Measurements from ENCODE around the gene NCKAP1. TPM values are rescaled to one million over a fixed set of nuclear protein-coding genes. Genes with fewer than 3 reads are reported as not detected.
"Not testable (repeated sequence)": the region's sequence is repeated elsewhere in the genome, so short reads cannot be mapped to it uniquely, and the experiment has no call there.

The NCKAP1 gene
- total and polyA plus RNA-seq, 7 donors, result 39.6 to 206 (median 160) TPM

DNA sequence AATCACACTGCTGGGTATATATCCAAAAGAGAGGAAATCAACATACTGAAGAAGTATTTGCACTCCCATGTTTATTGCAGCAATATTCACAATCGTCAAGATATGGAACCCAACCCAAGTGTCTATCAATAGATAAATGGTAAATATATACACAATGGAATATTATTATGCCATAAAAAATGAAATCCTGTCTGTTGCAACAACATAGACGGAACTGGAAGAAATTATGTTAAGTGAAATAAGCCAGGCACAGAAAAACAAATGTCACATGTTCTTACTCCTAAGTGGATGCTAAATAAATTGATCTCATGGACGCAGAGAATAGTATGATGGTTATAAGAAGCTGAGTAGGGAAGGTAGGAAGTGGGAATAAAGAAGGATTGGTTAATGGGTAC lies 65.7 kb downstream of the NCKAP1 start:
- Histone ChIP-seq H3K4me3 (no peak overlapping the region), H3K9me3 (no peaks in the 10 kb centered on the region), H3K4me1 (peaks cover 0 to 6% (median 3%) of the 10 kb centered on the region in 4 donors), H3K36me3 (peaks cover 0 to 35% (median 11%) of the 10 kb centered on the region in 4 donors), H3K27ac (no peak overlapping the region), H3K27me3 (no peaks in the 10 kb centered on the region)
- WGBS, 2 donors, result 47 to 83% methylated on average over 3 of the region's 3 CpGs
- TF ChIP-seq CTCF (IDR thresholded peaks at IDR 0.05) (no peak), EP300 (IDR thresholded peaks at IDR 0.05) (no peak), POLR2A (IDR thresholded peaks at IDR 0.05) (no peak), POLR2AphosphoS5 (IDR thresholded peaks at IDR 0.05) (no peak)
- intact Hi-C loops (cut with DNase I), result no loop called here
- DNase-seq, result no peak

- Histone ChIP-seq H3K27ac (no peak overlapping the region), H3K4me3 (no peak overlapping the region), H3K4me1 (peaks cover 0 to 6% (median 3%) of the 10 kb centered on the region in 4 donors), H3K36me3 (peaks cover 0 to 35% (median 8%) of the 10 kb centered on the region in 4 donors), H3K9me3 (no peaks in the 10 kb centered on the region), H3K27me3 (no peaks in the 10 kb centered on the region)
- no peak for TF ChIP-seq EP300 (IDR thresholded peaks at IDR 0.05)
- no peak for TF ChIP-seq CTCF (IDR thresholded peaks at IDR 0.05)
- TF ChIP-seq POLR2A (IDR thresholded peaks at IDR 0.05), result no peak
- no peak for TF ChIP-seq POLR2AphosphoS5 (IDR thresholded peaks at IDR 0.05)
- intact Hi-C loops (cut with DNase I), result no loop called here
- no peak for DNase-seq
- WGBS, 2 donors, result 88 to 95% methylated on average over 3 of the region's 3 CpGs
These were observed 66.3 kb downstream of the NCKAP1 start for GRCh38 chr2:182971820-182972547.

- H3K4me1 ChIP-seq, result peaks cover 0 to 6% (median 3%) of the 10 kb centered on the region in 4 donors
- H3K4me3 ChIP-seq, result no peak overlapping the region
- H3K9me3 ChIP-seq, result no peaks in the 10 kb centered on the region
- H3K27ac ChIP-seq, result no peak overlapping the region
- no peak for DNase-seq
- intact Hi-C loops (cut with DNase I), result no loop called here
- peaks cover 0 to 34% (median 3%) of the 10 kb centered on the region in 4 donors for H3K36me3 ChIP-seq
- H3K27me3 ChIP-seq, result no peaks in the 10 kb centered on the region
- no peak for TF ChIP-seq EP300 (IDR thresholded peaks at IDR 0.05)
- no peak for TF ChIP-seq CTCF (IDR thresholded peaks at IDR 0.05)
- TF ChIP-seq POLR2AphosphoS5 (IDR thresholded peaks at IDR 0.05), result no peak
- no peak for TF ChIP-seq POLR2A (IDR thresholded peaks at IDR 0.05)
- 89 to 95% methylated on average over 1 of the region's 1 CpG for whole genome bisulfite sequencing, 2 donors
These were observed 67.8 kb downstream of the NCKAP1 start for GRCh38 chr2:182970486-182970885.

- Histone ChIP-seq H3K9me3 (no peaks in the 10 kb centered on the region), H3K27me3 (no peaks in the 10 kb centered on the region), H3K27ac (no peak overlapping the region), H3K4me3 (no peak overlapping the region), H3K4me1 (peaks cover 0 to 6% (median 3%) of the 10 kb centered on the region in 4 donors), H3K36me3 (peaks cover 0 to 42% (median 3%) of the 10 kb centered on the region in 4 donors)
- intact Hi-C loops (cut with DNase I), result no loop called here
- DNase-seq, result no peak
- TF ChIP-seq POLR2AphosphoS5 (IDR thresholded peaks at IDR 0.05) (no peak), CTCF (IDR thresholded peaks at IDR 0.05) (no peak), EP300 (IDR thresholded peaks at IDR 0.05) (no peak), POLR2A (IDR thresholded peaks at IDR 0.05) (no peak)
These were observed 69.8 kb downstream of the NCKAP1 start for GRCh38 chr2:182968493-182968892.

DNA sequence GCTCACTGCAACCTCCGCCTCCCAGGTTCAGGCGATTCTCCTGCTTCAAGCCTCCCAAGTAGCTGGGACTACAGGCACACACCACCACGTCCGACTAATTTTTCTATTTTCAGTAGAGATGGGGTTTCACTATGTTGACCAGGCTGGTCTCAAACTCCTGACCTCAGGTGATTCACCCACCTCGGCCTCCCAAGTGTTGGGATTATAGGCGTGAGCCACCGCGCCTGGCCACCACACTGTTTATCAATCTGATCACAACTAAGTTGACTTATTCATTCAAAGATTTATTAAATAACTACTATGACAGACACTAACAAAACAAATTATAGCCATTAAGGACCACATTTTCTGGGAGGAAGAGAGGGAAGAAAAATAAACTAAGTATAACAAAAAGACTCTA lies 71.9 kb downstream of the NCKAP1 start:
- peaks cover 0 to 56% (median 5%) of the 10 kb centered on the region in 4 donors for H3K36me3 ChIP-seq
- H3K4me1 ChIP-seq; intact Hi-C loops (cut with DNase I); H3K27me3 ChIP-seq; H3K9me3 ChIP-seq; H3K4me3 ChIP-seq; H3K27ac ChIP-seq; DNase-seq: not testable (repeated sequence)
- 97% methylated on average over 8 of the region's 8 CpGs for WGBS, 2 donors

All from sigmoid colon (tissue), 7 donors.